HG03066 (cell line): ENCODE results near the gene ARHGAP22.
"Not testable (repeated sequence)": the region's sequence is repeated elsewhere in the genome, so short reads cannot be mapped to it uniquely, and the experiment has no call there.

Experiments
- ATAC-seq: cut with Tn5 transposase; IDR thresholded peaks from one replicate; pipeline ENCODE4 v1.9.1; 2021; ENCODE audit warnings: low read depth; ENCODE audit not compliant: unreplicated experiment

ARHGAP22 gene

DNA sequence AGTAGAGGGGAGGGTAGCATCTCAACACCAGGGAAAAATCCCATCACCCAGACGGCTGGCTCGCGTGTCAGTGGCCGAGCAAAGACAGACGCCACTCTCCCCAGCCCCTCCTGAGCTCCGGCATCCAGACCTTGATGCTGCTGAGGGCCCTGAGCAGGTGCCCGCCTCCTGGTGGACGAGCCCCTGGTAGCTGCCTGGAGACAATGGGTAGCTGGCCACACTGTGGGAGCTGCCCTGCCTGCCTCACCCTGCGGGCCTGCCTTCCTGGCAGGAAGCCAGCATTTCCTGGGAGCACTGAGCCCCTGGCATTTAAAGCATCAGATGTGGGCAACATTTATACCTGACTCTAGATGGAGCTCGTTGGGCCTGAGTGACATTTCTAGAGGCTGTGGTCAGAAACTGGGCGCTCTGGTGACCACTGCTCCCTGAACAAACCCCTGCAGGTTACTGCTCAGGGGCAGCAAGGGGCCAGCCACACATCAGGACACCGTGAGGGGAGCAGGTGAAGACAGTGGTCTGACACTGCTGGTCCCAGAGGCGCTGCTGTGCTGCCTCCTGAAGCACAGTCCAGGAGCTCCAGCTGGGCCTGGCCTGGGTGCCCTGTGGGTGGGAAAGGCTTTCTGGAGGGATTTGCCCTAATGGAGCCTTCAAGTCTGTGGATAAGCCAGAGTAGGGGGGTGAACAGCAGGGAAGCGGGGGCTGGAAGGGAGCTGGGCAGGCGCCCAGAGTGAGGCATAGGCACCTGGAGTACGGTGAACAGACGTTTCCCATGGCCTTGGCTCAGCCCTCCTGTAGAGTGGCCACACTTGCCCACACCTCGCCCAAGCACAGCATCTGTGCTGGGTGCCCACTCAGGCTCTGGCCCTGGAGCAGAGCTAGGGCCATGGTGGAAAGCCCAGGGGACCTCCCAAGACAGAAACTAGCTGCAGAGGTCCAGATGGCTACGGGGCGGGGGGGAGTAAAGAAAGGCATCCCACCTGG, 159.7 kb downstream of the ARHGAP22 start:
- no peak for ATAC-seq

- ATAC-seq: no peak
Measured at GRCh38 chr10:48444266-48444665, 160.6 kb downstream of the ARHGAP22 start.

- no peak for ATAC-seq
Measured at GRCh38 chr10:48442809-48443177, 162.1 kb downstream of the ARHGAP22 start.

- ATAC-seq: no peak
Measured at GRCh38 chr10:48442090-48442808, 162.6 kb downstream of the ARHGAP22 start.

DNA sequence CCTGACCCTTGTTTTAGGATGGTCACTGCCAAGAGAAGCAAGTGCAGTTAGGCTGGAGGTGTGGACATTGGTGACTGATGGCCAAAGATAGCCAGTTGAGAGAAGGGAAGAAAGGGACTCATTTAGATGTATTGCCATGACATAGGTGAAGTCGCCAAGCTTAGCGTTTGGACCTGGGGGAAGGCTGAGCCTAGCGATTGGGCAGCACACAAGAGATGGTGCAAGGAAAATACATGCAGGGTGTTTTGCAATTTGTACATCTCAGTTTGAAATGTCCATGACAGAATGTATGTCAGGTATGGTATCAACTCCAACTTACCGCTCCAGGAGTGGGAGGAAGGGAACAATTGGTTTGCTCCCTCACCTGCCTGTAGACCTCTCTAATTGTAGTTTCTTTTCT, 164.1 kb downstream of the ARHGAP22 start:
- no peak for ATAC-seq

- ATAC-seq: no peak
Measured at GRCh38 chr10:48439581-48440041, 165.3 kb downstream of the ARHGAP22 start.

GRCh38 chr10:48439031-48439430, 165.8 kb downstream of the ARHGAP22 start:
- no peak for ATAC-seq

GRCh38 chr10:48437546-48437945, 167.3 kb downstream of the ARHGAP22 start:
- ATAC-seq: no peak

DNA sequence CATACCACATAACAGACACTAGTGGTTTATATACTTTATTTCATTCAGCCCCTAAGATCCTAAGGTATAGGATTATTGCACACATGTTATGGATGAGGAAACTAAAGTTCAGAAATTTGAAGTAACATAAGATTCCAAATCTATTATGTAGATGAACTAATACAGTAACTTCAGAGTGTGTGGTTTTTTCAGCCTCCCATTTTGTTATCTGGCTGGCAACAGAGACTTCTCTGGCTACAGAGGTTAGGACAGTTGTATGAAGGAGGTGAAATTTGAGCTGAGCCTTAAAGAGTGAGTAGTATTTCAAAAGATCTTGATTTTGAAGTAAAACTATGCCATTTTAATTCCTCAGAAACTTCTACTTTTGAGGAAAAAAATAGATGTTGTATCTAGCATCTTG, 173.0 kb downstream of the ARHGAP22 start:
- ATAC-seq: no peak

DNA sequence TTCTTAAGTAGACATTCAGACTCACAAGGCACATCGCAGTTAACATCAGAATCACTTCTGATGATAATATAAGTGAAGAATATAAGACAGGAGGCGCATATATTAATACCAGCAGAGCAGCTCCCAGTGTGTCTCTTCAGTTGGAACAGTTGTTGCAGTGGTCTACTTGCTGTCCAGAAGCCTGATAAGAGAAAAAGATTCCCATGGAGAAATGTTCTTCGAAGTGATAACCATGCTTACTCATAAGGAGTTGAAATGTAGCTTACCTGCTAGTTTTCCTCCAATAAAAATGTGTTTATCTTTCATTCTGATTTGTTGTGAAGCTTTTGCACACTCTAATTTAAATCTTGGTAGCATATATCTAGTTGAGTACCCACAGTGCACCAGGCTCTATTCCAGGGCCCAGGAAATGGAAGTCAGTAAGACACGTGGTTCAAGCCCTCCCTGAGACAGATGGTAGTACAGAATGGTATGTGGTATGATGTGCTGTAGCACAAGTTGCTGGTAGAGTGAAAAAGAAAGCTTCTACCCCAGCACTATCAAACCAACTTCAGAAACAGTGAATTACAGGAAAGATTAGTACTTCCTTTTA, 174.4 kb downstream of the ARHGAP22 start:
- no peak for ATAC-seq

- no peak for ATAC-seq
Measured at GRCh38 chr10:48429309-48429708, 175.6 kb downstream of the ARHGAP22 start.

DNA sequence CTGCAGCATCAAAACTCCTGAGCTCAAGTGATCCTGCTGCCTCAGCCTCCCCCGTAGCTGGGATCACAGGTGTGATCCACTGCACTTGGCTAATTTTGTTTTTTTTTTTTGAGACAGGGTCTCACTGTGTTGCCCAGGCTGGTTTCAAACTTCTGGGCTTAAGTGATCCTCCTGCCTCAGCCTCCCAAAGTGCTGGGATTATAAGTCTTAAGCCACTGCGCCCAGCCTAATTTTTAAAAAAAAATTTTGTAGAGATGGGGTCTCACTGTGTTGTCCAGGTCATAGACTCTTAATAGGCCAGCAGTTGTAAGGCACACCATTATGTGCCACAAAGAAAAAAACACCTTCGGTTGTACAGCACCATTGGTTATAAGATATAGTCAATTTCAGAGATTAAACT, 176.0 kb downstream of the ARHGAP22 start:
- no peak for ATAC-seq

DNA sequence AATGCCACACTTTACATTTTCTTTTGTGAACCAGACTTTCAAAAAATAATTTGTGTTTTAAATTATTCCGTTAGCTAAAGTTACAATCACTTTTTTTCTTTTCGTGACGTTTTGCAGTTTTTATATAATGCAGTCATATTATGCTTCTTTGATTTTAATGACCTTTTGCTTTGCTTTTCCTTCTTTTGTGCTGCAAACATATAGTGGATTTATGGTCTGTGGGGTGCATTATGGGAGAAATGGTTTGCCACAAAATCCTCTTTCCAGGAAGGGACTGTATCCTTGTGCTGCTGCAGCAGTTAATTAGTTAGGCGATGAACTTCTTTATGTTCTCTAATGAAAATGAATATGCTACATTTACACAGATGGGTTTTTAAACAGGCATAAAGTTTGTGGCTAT, 181.0 kb downstream of the ARHGAP22 start:
- no peak for ATAC-seq

- ATAC-seq: not testable (repeated sequence)
Measured at GRCh38 chr10:48421862-48422261, 183.0 kb downstream of the ARHGAP22 start.

GRCh38 chr10:48419714-48420113, 185.2 kb downstream of the ARHGAP22 start:
- ATAC-seq: no peak

- ATAC-seq: no peak
Measured at GRCh38 chr10:48418189-48418788, 186.6 kb downstream of the ARHGAP22 start.

GRCh38 chr10:48417374-48417773, 187.5 kb downstream of the ARHGAP22 start:
- ATAC-seq: no peak

DNA sequence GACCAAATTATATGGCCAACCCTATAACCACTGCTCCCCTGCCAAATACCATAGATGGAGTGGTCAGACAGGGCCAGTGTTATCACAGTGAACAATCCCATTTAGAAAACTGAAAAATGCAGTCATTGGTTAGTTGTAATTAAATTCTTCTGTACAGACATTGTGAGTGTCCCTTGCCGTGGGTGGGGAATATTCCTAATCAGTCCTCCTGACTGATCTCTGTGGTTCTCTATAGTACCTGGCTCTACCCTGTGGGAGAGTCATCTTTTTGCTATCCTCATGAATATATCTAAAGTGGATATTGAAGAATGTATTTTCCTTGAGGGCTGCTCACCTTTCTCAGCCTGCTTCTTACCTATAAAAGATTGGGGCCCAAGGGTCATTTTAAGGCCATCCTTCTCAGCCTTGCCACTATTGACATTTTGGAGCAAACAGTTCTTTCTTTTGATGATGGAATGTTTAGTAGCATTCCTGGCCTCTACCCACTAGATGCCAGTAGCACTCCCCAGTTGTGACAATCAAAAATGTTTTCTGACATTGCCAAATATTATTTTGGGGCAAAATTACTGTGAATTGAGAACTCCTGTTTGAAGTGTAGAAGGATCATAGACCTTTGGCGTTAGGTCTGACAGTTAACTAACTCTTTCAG, 188.2 kb downstream of the ARHGAP22 start:
- no peak for ATAC-seq

DNA sequence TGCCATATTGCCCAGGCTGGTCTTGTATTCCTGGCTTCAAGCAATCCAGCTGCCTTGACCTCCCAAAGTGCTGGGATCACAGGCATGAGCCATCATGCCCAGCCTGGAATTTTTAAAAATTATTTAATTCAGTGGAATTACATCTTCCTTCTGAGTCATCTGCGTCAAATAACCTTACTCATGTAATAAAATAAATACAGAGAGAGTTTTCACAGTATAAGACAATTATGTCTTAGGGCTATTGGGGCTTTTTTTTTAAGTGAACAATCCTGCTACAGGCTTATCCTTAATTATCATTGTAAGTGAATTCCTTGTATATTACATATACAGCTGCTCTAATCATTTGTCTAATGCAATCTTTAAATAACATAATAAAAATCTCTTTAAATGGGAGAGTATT, 190.1 kb downstream of the ARHGAP22 start:
- no peak for ATAC-seq

GRCh38 chr10:48414160-48414559, 190.7 kb downstream of the ARHGAP22 start:
- no peak for ATAC-seq
